Parathyroid adenoma (tissue), 2 donors: ENCODE data around the gene BICD2.

ENCODE experiments used
- H2AFZ ChIP-seq: fragments of 300-600 bp; sonication (generic); one replicate; pipeline ENCODE4 v1.7.0; 2017; ENCODE audit warnings: antibody characterized with exemption, mild to moderate bottlenecking
- H3K27ac ChIP-seq: fragments of 300-600 bp; sonication (generic); one replicate; pipeline ENCODE4 v1.7.0; 2017
- H3K27me3 ChIP-seq: fragments of 300-600 bp; sonication (generic); one replicate; pipeline ENCODE4 v1.7.0; 2017; ENCODE audit warnings: low read length; ENCODE audit not compliant: control insufficient read depth, insufficient read depth
- H3K36me3 ChIP-seq: fragments of 300-600 bp; sonication (generic); one replicate; pipeline ENCODE4 v1.7.0; 2017; ENCODE audit warnings: low read length; ENCODE audit not compliant: control insufficient read depth, insufficient read depth
- H3K4me1 ChIP-seq: fragments of 300-600 bp; sonication (generic); one replicate; pipeline ENCODE4 v1.7.0; 2017; ENCODE audit warnings: control low read depth
- H3K4me2 ChIP-seq: fragments of 300-600 bp; sonication (generic); one replicate; pipeline ENCODE4 v1.7.0; 2017; ENCODE audit warnings: low read length
- H3K4me3 ChIP-seq: fragments of 300-600 bp; sonication (generic); one replicate; pipeline ENCODE4 v1.7.0; 2017; ENCODE audit warnings: low read depth, low read length
- H3K79me2 ChIP-seq: fragments of 300-600 bp; sonication (generic); one replicate; pipeline ENCODE4 v1.7.0; 2017; ENCODE audit warnings: control low read depth
- H3K9ac ChIP-seq: fragments of 300-600 bp; sonication (generic); one replicate; pipeline ENCODE4 v1.7.0; 2017; ENCODE audit warnings: mild to moderate bottlenecking
- H3K9me3 ChIP-seq: fragments of 300-600 bp; sonication (generic); one replicate; pipeline ENCODE4 v1.7.0; 2017; ENCODE audit warnings: low read length; ENCODE audit not compliant: control insufficient read depth
- TF ChIP-seq, protein P1 (sequence below): fragments of 300-600 bp; sonication (generic); IDR thresholded peaks from one replicate; pipeline ENCODE4 v1.7.0; 2017; ENCODE audit warnings: antibody characterized with exemption, mild to moderate bottlenecking
- donor health status: primary hyperparathyroidism.

The BICD2 gene

DNA sequence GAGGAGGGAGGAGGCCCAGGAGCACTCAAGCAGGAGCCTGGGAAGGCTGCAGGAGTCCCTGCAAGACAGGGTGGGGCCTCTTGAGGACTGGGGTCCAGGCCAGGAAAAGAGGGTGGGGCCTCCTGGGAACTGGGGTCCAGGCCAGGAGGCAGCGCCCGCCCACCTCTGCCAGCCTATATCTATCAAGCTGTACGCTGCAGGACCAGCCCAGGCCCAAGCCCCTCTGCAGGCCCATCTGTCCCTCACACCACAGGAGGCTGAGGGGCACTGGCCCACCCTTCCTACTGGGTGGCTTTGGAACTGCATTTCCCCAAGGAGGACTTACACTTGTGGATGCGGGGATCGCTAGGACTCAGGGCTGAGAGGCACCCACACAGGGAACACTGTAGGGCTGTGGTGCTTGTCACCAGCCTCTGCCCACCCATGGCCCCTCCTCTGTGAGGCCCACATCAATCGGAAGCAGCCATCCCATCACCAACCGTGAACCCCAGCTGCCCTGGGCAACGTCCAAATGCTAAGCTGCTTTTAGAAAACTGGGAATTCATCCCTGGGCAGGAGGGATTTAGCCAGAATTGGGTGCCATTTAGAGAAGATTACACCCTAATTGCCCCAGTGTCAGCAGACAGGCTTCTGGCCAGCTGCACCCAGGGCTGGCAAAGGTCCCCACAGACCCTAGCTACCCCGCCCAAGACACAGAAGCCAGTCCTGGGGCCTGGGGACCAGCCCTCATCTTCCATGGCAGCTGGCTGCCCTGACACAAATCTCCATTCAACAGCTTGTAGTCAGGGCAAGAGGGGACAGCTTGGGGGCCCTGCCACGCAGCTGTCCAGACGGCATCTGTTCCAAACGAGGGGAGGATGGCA, 15.3 kb downstream of the BICD2 start:
- H3K79me2 ChIP-seq, result peaks cover 26% of the 10 kb centered on the region
- no peaks in the 10 kb centered on the region for H3K9me3 ChIP-seq
- H3K9ac ChIP-seq, result no peak overlapping the region
- peak overlapping the region; percentile 15 for H3K27ac ChIP-seq
- no peak overlapping the region for H3K4me3 ChIP-seq
- no peaks in the 10 kb centered on the region for H3K36me3 ChIP-seq
- H3K4me2 ChIP-seq, result no peak overlapping the region
- peaks cover 11% of the 10 kb centered on the region for H3K4me1 ChIP-seq
- no peak overlapping the region for H2AFZ ChIP-seq
- H3K27me3 ChIP-seq, result no peaks in the 10 kb centered on the region
- TF ChIP-seq, protein P1, sequence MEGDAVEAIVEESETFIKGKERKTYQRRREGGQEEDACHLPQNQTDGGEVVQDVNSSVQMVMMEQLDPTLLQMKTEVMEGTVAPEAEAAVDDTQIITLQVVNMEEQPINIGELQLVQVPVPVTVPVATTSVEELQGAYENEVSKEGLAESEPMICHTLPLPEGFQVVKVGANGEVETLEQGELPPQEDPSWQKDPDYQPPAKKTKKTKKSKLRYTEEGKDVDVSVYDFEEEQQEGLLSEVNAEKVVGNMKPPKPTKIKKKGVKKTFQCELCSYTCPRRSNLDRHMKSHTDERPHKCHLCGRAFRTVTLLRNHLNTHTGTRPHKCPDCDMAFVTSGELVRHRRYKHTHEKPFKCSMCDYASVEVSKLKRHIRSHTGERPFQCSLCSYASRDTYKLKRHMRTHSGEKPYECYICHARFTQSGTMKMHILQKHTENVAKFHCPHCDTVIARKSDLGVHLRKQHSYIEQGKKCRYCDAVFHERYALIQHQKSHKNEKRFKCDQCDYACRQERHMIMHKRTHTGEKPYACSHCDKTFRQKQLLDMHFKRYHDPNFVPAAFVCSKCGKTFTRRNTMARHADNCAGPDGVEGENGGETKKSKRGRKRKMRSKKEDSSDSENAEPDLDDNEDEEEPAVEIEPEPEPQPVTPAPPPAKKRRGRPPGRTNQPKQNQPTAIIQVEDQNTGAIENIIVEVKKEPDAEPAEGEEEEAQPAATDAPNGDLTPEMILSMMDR, result no peak

DNA sequence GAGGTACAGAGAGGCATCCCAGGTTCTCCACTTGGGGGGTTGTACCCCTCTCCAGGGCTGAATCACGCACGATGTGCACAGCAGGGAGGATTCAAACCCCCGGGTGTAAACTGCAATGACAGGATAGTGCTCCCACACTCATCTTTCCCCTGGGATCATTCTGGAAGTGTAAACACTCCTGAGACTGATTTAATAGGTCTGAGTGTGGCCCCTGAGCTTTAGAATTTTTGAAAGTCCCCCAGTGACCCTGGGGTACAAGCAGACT, 16.5 kb downstream of the BICD2 start:
- Histone ChIP-seq H2AFZ (no peak overlapping the region), H3K4me1 (peaks cover 11% of the 10 kb centered on the region), H3K9me3 (no peaks in the 10 kb centered on the region), H3K4me2 (no peak overlapping the region), H3K79me2 (peaks cover 35% of the 10 kb centered on the region), H3K9ac (no peak overlapping the region), H3K27ac (no peak overlapping the region), H3K36me3 (no peaks in the 10 kb centered on the region), H3K4me3 (no peak overlapping the region), H3K27me3 (no peaks in the 10 kb centered on the region)
- TF ChIP-seq, protein P1, result no peak

DNA sequence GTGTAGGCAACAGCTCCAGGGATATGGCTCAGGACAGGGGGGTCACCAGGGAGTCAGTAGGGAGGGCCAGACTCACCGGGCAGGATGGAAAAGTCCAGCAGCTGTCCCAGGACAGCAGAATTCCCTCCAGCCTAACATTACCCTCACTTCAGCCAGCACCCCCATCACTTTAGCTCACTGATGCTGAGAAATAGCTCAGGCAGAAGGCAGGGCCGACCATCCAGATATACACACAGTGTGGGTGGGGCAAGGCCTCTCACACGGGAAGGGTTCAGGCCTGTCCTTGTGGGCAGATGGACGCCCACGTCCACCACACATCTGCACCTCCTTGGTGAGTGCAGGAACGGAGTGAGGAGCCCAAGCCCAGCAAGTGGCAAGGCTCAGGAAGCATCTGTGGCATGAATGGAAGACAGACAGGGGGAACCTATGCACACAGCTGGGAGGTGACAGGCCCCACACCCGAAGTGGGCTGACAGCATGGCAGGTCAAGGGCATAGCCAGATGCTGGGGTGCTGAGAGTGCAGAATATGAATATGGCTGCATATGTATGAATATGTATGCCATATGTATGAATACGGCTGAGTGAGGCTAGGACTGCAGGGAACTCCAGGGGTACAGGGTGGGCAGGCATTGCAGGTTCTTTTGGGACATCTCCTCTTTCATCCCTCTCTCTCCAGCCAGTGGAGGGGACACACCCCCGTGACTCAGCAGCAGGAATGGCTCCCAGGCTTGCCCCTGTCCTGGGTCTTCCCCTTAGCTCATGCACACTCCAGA, 17.0 kb downstream of the BICD2 start:
- Histone ChIP-seq H3K79me2 (peaks cover 30% of the 10 kb centered on the region), H3K9me3 (no peaks in the 10 kb centered on the region), H2AFZ (no peak overlapping the region), H3K4me2 (no peak overlapping the region), H3K9ac (no peak overlapping the region), H3K36me3 (no peaks in the 10 kb centered on the region), H3K27me3 (no peaks in the 10 kb centered on the region), H3K4me1 (peaks cover 6% of the 10 kb centered on the region), H3K27ac (no peak overlapping the region), H3K4me3 (no peak overlapping the region)
- TF ChIP-seq, protein P1, result no peak

GRCh38 chr9:92746567-92747458, 17.8 kb downstream of the BICD2 start:
- peaks cover 27% of the 10 kb centered on the region for H3K79me2 ChIP-seq
- H3K4me1 ChIP-seq, result peaks cover 5% of the 10 kb centered on the region
- no peak overlapping the region for H3K9ac ChIP-seq
- TF ChIP-seq, protein P1, result no peak
- H3K36me3 ChIP-seq, result no peaks in the 10 kb centered on the region
- H3K27me3 ChIP-seq, result no peaks in the 10 kb centered on the region
- no peak overlapping the region for H3K4me3 ChIP-seq
- H2AFZ ChIP-seq, result no peak overlapping the region
- no peak overlapping the region for H3K27ac ChIP-seq
- no peaks in the 10 kb centered on the region for H3K9me3 ChIP-seq
- no peak overlapping the region for H3K4me2 ChIP-seq
